Measurements from ENCODE around the gene SPX.

DNA sequence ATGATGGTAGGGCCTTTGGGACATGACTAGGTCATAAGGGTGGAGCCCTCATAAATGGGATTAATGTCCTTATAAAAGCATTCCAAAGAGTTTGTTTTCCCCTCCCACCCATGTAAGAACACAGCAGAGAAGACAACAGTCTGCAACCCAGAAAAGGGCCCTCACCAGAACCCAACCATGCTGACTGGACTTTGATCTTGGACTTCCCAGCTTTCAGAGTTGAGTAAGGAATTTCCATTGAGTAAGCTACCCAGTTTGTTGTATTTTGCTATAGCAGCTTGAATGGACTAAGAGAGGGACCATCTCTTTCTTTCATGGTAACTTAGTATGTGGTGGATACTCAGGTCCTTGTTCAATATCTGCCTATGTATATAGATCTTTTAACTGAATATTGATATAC is 2.9 kb upstream of the SPX start:
- TF ChIP-seq, protein P1, sequence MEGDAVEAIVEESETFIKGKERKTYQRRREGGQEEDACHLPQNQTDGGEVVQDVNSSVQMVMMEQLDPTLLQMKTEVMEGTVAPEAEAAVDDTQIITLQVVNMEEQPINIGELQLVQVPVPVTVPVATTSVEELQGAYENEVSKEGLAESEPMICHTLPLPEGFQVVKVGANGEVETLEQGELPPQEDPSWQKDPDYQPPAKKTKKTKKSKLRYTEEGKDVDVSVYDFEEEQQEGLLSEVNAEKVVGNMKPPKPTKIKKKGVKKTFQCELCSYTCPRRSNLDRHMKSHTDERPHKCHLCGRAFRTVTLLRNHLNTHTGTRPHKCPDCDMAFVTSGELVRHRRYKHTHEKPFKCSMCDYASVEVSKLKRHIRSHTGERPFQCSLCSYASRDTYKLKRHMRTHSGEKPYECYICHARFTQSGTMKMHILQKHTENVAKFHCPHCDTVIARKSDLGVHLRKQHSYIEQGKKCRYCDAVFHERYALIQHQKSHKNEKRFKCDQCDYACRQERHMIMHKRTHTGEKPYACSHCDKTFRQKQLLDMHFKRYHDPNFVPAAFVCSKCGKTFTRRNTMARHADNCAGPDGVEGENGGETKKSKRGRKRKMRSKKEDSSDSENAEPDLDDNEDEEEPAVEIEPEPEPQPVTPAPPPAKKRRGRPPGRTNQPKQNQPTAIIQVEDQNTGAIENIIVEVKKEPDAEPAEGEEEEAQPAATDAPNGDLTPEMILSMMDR (IDR thresholded peaks at IDR 0.05; ENCODE audit: borderline replicate concordance, extremely low read depth, low read length, poor library complexity, severe bottlenecking): no peak
- TF ChIP-seq EZH2 (IDR thresholded peaks at IDR 0.05; ENCODE audit: borderline replicate concordance, low read depth, low read length, severe bottlenecking): no peak
